Activated CD8-positive, alpha-beta memory T cell treated with anti-CD3 and anti-CD28 coated beads, Interleukin-2, amount 50 U/mL, for 24 hours (primary cell): ENCODE data around the gene GPC6.
"Not testable (repeated sequence)": the region's sequence is repeated elsewhere in the genome, so short reads cannot be mapped to it uniquely, and the experiment has no call there.

Experiments used
- DNase-seq: peaks from one replicate; pipeline ENCODE4 v3.0.0-alpha.2; 2020; ENCODE audit errors: extremely low read depth

GPC6 gene

DNA sequence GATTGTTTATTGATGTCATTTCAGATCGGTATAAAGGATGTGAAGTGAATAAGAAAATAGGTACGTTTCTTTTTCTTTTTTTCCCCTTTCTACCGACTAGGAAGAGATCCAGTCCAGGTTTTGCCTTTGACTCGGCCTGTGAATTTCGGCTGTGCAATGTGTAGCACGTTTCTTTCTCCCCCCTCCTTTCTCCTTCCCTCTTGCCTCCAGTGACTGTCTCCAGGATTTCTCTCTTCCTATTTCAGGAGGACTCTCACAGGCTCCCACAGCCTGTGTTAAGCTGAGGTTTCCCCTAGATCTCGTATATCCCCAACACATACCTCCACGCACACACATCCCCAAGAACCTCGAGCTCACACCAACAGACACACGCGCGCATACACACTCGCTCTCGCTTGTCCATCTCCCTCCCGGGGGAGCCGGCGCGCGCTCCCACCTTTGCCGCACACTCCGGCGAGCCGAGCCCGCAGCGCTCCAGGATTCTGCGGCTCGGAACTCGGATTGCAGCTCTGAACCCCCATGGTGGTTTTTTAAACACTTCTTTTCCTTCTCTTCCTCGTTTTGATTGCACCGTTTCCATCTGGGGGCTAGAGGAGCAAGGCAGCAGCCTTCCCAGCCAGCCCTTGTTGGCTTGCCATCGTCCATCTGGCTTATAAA is at the start of gene GPC6:
TSS of gene GPC6 (plus strand) at position 185 of the 657 bp plus-strand sequence.
- DNase-seq = no peak

DNA sequence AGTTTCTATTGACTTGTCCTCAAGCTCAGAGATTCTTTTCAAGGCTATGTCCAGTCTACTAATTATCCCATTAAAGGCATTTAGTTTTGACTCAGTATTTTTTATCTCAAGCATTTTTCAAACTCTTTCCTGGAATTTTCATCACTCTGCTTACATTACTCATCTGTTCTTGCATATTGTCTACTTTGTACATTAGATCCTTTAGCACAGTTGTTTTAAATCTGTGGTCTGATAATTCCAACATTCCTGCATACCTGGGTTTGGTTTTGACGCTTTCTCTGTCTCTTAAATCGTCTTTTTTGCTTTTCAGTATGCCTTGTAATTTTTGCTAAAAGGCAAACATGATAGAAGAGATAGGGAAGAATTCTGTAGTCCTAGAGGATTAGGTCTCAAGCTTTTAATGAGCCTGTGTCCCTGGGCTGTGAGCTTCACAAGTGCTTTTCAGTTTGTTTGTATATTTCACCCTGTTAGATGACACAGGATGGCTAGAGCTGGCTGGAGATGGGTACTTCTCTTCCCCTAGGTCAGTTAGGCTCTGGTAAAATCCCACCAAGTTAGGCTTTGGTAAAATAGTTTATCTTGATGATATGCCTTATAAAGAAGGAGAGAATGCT is 46.1 kb upstream of the GPC6 start:
- no peak for DNase-seq

DNA sequence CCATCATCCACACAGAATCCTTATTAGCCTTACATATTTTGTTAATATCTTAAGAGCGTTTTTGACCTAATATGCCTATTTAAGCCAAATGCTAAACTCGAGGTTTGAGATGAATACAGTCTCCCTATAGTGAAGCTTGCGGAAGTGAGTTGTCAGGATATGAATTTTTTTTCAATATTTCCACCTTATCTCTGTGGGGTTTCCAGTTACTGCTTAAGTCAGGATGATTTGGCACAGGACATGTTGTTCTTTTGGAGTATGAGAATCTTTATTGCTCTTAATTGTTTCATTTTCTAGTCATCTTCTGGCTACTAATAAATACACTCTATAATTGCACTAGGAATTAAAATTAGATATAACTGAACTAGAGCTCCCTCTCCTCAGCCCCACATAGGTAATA is 44.2 kb upstream of the GPC6 start:
- no peak for DNase-seq

DNA sequence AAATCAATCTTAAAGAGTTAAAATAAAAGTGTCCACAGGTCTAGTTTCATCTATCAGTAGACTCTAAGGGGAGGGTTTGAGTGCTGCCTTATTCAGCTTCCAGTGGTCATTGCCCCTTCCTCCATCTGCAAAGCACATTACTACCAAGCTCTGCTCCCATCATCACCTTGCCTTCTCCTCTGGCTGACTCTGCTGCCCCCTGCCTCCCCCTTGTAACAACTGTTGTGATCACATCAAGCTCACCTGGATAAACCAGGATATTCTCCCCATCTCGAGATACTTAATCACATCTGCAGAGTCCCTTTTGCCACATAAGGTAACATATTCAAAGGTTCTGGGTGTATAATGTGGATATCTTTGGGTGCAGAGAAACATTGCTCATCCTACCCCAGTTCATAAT is 43.3 kb upstream of the GPC6 start:
- DNase-seq = no peak

DNA sequence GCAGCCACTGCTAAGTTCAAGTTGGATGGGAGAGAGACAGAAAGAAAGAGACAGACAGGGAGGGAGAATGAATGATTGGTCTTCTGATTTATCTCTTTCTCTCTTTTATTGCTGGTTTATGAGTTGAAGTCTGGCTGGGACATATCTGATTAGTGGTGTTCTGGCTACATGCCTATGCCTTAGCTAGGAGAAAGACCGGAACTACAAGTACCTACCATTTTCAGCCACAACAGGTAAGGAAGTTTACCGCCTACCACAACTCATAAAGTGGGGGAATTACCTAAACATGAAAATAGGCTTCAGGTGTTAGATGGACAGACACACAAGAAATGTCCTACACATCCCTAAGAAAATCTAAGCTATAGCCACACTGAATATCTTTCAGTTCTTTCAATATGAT is 36.6 kb upstream of the GPC6 start:
- no peak for DNase-seq

DNA sequence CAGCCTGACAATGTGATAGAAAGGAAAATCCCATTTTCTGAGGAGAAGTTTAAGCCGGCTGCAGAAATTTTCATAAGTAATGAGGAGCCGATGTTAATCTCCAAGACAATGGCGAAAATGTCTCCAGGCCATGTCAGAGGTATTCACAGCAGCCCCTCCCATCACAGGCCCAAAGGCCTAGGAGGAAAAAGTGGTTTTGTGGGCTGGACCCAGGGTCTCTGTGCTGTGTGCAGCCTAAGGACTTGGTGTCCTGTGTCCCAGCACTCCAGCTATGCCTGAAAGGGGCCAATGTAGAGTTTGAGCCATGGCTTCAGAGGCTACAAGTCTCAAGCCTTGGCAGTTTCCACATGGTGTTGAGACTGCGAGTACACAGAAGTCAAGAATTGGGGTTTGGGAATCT is 32.9 kb upstream of the GPC6 start:
- no peak for DNase-seq

- DNase-seq = no peak
Observed at GRCh38 chr13:93199856-93200255, 26.8 kb upstream of the GPC6 start.

GRCh38 chr13:93200626-93201025 is 26.0 kb upstream of the GPC6 start:
- no peak for DNase-seq

- no peak for DNase-seq
Observed at GRCh38 chr13:93201992-93202558, 24.5 kb upstream of the GPC6 start.

DNA sequence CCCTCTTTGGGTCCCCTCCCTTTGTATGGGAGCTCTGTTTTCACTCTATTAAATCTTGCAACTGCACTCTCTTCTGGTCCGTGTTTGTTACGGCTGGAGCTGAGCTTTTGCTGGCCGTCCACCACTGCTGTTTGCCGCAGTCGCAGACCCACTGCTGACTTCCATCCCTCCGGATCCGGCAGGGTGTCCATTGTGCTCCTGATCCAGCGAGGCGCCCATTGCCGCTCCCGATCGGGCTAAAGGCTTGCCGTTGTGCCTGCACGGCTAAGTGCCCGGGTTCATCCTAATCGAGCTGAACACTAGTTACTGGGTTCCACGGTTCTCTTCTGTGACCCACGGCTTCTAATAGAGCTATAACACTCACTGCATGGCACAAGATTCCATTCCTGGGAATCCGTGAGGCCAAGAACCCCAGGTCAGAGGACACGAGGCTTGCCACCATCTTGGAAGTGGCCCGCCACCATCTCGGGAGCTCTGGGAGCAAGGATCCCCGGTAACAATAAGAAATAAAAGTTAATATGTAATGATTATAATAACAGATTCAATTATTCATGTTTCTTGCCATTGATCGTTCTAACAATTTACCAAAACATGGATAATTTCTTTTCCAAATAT is 19.7 kb upstream of the GPC6 start:
- DNase-seq = not testable (repeated sequence)

GRCh38 chr13:93216122-93216521 is 10.5 kb upstream of the GPC6 start:
- DNase-seq = no peak

DNA sequence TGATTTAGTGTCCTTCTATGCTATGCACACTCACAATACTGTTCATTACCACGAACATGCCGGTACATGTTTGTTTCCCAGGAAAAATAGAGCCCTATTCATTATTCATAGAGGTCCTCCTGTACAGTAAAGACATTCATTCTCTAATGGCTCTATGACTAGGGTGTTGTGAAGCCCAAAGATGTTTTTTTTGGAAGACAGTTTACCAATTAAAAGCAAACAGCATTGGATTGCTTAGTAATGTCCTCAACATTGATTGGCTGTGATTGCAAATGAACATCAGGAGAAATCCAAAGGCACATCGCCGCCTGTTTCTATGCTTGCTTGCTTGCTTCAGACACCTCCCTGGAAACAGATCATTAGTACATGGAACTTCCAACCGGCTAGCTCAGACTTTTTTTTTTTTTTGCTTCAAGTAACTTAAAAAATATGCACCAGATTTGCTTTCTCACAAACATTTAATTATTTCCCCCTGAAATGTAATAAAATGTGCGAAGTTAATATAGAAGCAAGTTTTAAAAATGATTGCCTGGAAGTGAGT is 8.8 kb upstream of the GPC6 start:
- no peak for DNase-seq

GRCh38 chr13:93218583-93218982 is 8.0 kb upstream of the GPC6 start:
- DNase-seq = no peak

DNA sequence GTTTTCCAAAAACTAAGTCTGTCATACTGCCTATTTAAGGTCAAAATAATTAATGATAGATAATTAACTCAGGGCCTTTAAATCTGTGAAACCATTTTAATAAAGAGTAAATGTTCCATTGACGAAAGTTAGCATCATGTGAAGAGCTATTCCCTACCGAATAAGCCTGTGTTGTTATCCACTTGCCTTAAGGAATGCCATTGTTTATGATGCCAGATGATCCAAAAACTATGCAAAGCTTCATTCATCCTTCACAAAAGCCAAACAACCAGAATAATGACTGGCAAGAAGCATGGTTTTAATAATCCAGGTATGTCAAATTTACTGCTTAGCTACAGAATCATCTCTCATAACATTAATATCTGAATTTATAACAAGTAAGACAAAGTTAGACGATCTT is 6.5 kb upstream of the GPC6 start:
- DNase-seq = no peak

- DNase-seq = no peak
Observed at GRCh38 chr13:93222976-93223375, 3.6 kb upstream of the GPC6 start.

DNA sequence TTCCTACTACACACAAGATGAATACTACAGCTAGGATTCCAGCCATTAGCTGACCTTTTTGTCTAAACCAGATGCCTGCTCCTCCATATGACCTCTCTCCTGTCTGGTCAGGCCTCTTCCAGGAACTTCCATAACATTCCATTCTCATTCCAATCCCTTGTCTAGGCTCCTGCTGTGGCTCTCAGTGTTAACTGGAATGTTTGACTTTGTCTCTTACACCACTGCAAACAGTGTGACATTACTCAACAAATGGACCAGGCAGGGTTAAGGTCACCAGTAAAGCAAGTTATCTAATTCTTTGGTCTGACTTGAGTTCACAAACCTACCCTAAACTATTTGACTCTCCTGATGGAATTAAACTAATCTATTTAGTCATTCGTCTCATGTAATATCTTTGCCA is 2.1 kb upstream of the GPC6 start:
- no peak for DNase-seq

GRCh38 chr13:93225610-93226009 is 997 bp upstream of the GPC6 start:
- DNase-seq = no peak

GRCh38 chr13:93226065-93226622 is 463 bp upstream of the GPC6 start:
- DNase-seq = no peak

DNA sequence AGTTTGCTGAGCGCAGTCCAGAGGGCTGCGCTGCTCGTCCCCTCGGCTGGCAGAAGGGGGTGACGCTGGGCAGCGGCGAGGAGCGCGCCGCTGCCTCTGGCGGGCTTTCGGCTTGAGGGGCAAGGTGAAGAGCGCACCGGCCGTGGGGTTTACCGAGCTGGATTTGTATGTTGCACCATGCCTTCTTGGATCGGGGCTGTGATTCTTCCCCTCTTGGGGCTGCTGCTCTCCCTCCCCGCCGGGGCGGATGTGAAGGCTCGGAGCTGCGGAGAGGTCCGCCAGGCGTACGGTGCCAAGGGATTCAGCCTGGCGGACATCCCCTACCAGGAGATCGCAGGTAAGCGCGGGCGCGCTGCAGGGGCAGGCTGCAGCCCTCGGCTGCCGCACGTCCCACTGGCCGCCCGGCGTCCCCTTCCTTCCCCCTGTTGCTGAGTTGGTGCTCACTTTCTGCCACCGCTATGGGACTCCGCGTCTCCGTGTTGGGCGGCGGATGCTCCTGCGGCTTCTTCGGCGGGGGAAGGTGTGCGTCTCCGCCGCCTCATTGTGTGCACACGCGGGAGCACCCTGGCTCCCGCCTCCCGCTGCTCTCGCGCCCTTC is 772 bp downstream of the GPC6 start:
- DNase-seq = no peak

DNA sequence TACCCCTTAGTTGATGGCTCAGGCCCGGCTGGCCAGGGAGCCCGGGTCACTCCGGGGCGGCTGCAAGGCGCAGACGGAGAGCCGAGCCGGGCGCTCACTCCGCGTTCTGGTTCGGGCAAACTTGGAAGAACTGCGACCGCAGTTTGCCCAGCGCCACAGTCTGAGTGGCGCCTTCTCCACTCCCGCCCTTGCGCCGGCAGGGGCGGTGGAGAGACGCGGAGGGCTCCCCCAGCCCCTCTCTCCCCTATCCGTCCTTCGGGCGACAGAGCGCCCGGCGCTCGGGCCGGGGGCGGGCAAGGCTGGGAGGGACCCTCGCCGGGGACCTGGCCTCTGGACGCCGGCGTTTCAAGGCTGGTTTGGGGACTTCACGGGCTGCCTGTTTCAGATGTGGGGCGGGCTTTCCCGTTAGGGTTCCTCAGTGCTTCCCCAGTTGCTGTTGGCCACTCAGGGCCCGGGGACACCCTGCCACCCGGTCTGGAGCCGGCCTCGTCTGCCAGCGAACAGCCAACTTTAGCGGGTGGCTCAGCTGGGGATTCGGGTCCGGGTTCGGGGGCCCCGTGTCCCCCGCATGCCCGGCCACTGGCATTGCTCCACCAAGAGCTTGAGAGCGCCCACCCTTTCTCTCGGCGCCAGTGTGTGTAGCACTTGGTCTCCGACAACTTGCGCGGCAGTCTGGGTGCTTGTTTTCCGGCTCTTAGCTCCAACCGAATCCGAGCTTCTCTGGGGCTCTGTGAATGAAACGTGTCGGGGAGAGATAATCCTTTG is 1.5 kb downstream of the GPC6 start:
- no peak for DNase-seq

DNA sequence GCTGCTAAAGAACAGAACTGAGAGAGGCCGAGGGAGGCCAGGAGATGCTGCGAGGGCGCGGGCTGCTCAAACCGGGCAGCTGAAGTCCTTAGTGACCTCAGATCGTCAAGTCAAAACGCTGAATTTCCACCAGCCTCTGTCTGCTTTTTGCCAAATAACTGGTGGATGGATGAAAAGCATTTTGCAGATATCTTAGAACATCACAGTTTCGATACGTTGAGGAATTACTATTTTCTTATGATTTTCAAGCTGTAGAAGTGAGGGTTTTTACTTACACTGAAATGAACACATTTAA is 2.0 kb downstream of the GPC6 start:
- no peak for DNase-seq
